ENCODE measurements around the gene TOR4A.
"Not testable (repeated sequence)": the region's sequence is repeated elsewhere in the genome, so short reads cannot be mapped to it uniquely, and the experiment has no call there.

TOR4A gene

GRCh38 chr9:137320555-137321384 is 43.2 kb downstream of the TOR4A start:
- no peak for DNase-seq

DNA sequence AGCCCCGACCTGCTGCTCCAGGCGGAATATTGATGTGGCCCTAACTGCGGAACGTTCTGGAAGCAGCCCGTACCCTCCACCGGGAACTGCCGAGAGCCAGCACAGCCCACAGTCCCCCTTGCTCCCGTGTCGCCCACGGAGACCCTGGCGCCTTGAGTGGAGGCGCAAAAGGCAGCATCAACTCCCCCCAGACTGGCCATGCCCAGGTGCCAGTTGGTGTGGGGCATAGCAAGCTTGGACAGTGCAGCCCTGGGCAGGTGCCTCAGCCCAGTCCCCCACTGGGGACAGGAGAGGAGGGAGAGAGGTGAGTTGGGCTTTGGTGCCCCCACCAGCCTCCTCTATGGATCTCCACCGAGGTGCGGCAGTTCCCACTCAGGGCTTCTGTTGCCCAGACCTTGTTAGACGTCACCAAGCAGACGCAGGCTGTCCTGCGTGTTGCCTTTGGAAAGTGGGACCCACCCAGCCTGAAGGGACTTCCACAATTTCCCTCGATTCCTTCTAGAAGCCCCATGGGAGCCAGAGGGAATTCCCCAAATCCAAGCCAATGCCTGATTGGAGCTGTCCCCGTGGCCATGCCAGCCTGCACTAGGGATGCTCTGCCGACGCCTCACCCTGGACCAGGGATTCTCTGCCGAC is 44.3 kb downstream of the TOR4A start:
- no peak for DNase-seq

GRCh38 chr9:137323531-137324331 is 46.2 kb downstream of the TOR4A start:
- DNase-seq, result no peak

GRCh38 chr9:137325124-137325523 is 47.6 kb downstream of the TOR4A start:
- DNase-seq, result no peak

GRCh38 chr9:137325799-137326198 is 48.3 kb downstream of the TOR4A start:
- no peak for DNase-seq

GRCh38 chr9:137326445-137327065 is 49.0 kb downstream of the TOR4A start:
- no peak for DNase-seq

- not testable (repeated sequence) for DNase-seq
These were observed 50.4 kb downstream of the TOR4A start for GRCh38 chr9:137327641-137328550.

DNA sequence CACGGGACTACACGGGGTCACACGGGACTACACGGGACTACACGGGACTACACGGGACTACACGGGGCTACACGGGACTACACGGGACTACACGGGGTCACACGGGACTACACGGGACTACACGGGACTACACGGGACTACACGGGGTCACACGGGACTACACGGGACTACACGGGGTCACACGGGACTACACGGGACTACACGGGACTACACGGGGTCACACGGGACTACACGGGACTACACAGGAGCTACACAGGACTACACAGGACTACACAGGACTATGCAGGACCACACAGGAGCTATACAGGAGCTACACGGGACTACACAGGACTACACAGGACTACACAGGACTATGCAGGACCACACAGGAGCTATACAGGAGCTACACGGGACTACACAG is 52.1 kb downstream of the TOR4A start:
- DNase-seq, result not testable (repeated sequence)

- no peak for DNase-seq
These were observed 53.2 kb downstream of the TOR4A start for GRCh38 chr9:137330689-137331088.

- no peak for DNase-seq
These were observed 54.4 kb downstream of the TOR4A start for GRCh38 chr9:137331929-137332328.

Data from stimulated activated CD4-positive, alpha-beta T cell treated with anti-CD3 and anti-CD28 coated beads, Interleukin-4, amount 100 ng/mL, for 1 hour (primary cell).